Measurements from ENCODE around the gene HS2ST1. TPM values are rescaled to one million over a fixed set of nuclear protein-coding genes. Genes with fewer than 3 reads are reported as not detected.

Gene HS2ST1
- total and polyA plus RNA-seq, 2 experiments from 2014 or later: 6.7 to 17.1 TPM

GRCh38 chr1:86951430-86951829 is 37.0 kb downstream of the HS2ST1 start:
- Mint-ChIP-seq H3K9me3 (no peaks in the 10 kb centered on the region), H3K27me3 (ENCODE audit: insufficient read depth, low read depth, poor library complexity) (no peaks in the 10 kb centered on the region), H3K4me3 (no peak overlapping the region), H3K4me1 (peaks cover 22% of the 10 kb centered on the region), H3K36me3 (ENCODE audit: low read depth) (0 out of 3 replicates have a peak, but pooled peaks cover 2% of the 10 kb centered on the region), H3K27ac (peak overlapping the region; percentile 71)
- Histone ChIP-seq H3K4me3 (no peak overlapping the region), H3K27ac (ENCODE audit: low read depth) (no peak overlapping the region), H4K20me1 (replicated peaks; ENCODE audit: insufficient read depth) (peaks cover 9% of the 10 kb centered on the region), H3K9me2 (ENCODE audit: insufficient read depth) (no peaks in the 10 kb centered on the region), H3F3A (replicated peaks; ENCODE audit: low read depth) (no peaks in the 10 kb centered on the region), H3K36me3 (ENCODE audit: insufficient read depth) (no peaks in the 10 kb centered on the region), H3K4me1 (ENCODE audit: insufficient read depth) (peaks cover 15% of the 10 kb centered on the region), H3K79me2 (replicated peaks; ENCODE audit: insufficient read depth) (peaks cover 100% of the 10 kb centered on the region), H3K27me3 (ENCODE audit: insufficient read depth) (no peaks in the 10 kb centered on the region), H2AFZ (no peak overlapping the region), H3K4me2 (peak overlapping the region; percentile 39)
- DNase-seq (ENCODE audit: low spot score) (no peak), ATAC-seq (no peak)
- no peak for TF ChIP-seq STAT1 (IDR thresholded peaks at IDR 0.05; ENCODE audit: unreplicated experiment)
- TF ChIP-seq, protein P1, sequence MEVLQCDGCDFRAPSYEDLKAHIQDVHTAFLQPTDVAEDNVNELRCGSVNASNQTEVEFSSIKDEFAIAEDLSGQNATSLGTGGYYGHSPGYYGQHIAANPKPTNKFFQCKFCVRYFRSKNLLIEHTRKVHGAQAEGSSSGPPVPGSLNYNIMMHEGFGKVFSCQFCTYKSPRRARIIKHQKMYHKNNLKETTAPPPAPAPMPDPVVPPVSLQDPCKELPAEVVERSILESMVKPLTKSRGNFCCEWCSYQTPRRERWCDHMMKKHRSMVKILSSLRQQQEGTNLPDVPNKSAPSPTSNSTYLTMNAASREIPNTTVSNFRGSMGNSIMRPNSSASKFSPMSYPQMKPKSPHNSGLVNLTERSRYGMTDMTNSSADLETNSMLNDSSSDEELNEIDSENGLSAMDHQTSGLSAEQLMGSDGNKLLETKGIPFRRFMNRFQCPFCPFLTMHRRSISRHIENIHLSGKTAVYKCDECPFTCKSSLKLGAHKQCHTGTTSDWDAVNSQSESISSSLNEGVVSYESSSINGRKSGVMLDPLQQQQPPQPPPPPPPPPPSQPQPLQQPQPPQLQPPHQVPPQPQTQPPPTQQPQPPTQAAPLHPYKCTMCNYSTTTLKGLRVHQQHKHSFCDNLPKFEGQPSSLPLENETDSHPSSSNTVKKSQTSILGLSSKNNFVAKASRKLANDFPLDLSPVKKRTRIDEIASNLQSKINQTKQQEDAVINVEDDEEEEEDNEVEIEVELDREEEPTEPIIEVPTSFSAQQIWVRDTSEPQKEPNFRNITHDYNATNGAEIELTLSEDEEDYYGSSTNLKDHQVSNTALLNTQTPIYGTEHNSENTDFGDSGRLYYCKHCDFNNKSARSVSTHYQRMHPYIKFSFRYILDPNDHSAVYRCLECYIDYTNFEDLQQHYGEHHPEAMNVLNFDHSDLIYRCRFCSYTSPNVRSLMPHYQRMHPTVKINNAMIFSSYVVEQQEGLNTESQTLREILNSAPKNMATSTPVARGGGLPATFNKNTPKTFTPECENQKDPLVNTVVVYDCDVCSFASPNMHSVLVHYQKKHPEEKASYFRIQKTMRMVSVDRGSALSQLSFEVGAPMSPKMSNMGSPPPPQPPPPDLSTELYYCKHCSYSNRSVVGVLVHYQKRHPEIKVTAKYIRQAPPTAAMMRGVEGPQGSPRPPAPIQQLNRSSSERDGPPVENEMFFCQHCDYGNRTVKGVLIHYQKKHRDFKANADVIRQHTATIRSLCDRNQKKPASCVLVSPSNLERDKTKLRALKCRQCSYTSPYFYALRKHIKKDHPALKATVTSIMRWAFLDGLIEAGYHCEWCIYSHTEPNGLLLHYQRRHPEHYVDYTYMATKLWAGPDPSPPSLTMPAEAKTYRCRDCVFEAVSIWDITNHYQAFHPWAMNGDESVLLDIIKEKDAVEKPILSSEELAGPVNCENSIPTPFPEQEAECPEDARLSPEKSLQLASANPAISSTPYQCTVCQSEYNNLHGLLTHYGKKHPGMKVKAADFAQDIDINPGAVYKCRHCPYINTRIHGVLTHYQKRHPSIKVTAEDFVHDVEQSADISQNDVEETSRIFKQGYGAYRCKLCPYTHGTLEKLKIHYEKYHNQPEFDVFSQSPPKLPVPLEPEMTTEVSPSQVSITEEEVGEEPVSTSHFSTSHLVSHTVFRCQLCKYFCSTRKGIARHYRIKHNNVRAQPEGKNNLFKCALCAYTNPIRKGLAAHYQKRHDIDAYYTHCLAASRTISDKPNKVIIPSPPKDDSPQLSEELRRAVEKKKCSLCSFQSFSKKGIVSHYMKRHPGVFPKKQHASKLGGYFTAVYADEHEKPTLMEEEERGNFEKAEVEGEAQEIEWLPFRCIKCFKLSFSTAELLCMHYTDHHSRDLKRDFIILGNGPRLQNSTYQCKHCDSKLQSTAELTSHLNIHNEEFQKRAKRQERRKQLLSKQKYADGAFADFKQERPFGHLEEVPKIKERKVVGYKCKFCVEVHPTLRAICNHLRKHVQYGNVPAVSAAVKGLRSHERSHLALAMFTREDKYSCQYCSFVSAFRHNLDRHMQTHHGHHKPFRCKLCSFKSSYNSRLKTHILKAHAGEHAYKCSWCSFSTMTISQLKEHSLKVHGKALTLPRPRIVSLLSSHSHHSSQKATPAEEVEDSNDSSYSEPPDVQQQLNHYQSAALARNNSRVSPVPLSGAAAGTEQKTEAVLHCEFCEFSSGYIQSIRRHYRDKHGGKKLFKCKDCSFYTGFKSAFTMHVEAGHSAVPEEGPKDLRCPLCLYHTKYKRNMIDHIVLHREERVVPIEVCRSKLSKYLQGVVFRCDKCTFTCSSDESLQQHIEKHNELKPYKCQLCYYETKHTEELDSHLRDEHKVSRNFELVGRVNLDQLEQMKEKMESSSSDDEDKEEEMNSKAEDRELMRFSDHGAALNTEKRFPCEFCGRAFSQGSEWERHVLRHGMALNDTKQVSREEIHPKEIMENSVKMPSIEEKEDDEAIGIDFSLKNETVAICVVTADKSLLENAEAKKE (CRISPR knock-in tag; IDR thresholded peaks at IDR 0.05): no peak

DNA sequence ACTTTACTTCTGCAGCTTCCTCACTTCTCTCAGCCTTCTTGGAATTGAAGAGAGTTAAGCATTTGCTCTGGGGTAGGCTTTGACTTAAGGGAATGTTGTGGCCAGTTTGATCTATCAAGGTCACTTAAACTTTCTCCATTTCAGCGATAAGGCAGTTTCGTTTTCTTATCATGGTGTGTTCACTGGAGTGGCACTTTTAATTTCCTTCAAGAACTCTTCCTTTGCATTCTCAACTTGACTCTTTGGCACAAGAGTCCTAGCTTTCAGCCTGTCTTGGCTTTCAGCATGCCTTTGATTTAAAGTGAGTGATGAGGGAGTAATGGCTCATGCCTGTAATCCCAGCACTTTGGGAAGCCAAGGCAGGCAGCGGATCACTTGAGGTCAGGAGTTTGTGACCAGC is 38.7 kb downstream of the HS2ST1 start:
- Histone ChIP-seq H3K36me3 (ENCODE audit: insufficient read depth) (no peaks in the 10 kb centered on the region), H3K4me3 (no peak overlapping the region), H4K20me1 (replicated peaks; ENCODE audit: insufficient read depth) (no peaks in the 10 kb centered on the region; the same call in 1 of the 2 replicates), H3K27ac (ENCODE audit: low read depth) (no peak overlapping the region), H3K4me1 (ENCODE audit: insufficient read depth) (peaks cover 12% of the 10 kb centered on the region), H3K4me2 (no peak overlapping the region), H2AFZ (no peak overlapping the region), H3F3A (replicated peaks; ENCODE audit: low read depth) (no peaks in the 10 kb centered on the region), H3K9me2 (ENCODE audit: insufficient read depth) (no peaks in the 10 kb centered on the region), H3K79me2 (replicated peaks; ENCODE audit: insufficient read depth) (peaks cover 98% of the 10 kb centered on the region), H3K27me3 (ENCODE audit: insufficient read depth) (no peaks in the 10 kb centered on the region)
- H3K27me3 Mint-ChIP-seq (ENCODE audit: insufficient read depth, low read depth, poor library complexity): peaks cover 5% of the 10 kb centered on the region
- H3K4me3 Mint-ChIP-seq: no peak overlapping the region
- H3K27ac Mint-ChIP-seq: no peak overlapping the region
- DNase-seq (ENCODE audit: low spot score) (no peak), ATAC-seq (no peak)
- H3K9me3 Mint-ChIP-seq: no peaks in the 10 kb centered on the region
- peaks cover 28% of the 10 kb centered on the region for H3K4me1 Mint-ChIP-seq
- peaks cover 5% of the 10 kb centered on the region; the same call in 2 of the 3 replicates for H3K36me3 Mint-ChIP-seq (ENCODE audit: low read depth)
- TF ChIP-seq POLR2AphosphoS5 (IDR thresholded peaks at IDR 0.05; ENCODE audit: low read depth) (no peak), CREB1 (CRISPR knock-in tag; IDR thresholded peaks at IDR 0.05; ENCODE audit: low read depth) (no peak), CTCF (conservative IDR thresholded peaks at IDR 0.05; ENCODE audit: low read depth in 2 of 2) (no peak), ZNF114 (CRISPR knock-in tag; IDR thresholded peaks at IDR 0.05) (no peak), EZH2 (IDR thresholded peaks at IDR 0.05; ENCODE audit: low read depth, unreplicated experiment) (no peak), ZNF331 (CRISPR knock-in tag; IDR thresholded peaks at IDR 0.05; ENCODE audit: low read depth) (no peak)
- TF ChIP-seq, protein P2, sequence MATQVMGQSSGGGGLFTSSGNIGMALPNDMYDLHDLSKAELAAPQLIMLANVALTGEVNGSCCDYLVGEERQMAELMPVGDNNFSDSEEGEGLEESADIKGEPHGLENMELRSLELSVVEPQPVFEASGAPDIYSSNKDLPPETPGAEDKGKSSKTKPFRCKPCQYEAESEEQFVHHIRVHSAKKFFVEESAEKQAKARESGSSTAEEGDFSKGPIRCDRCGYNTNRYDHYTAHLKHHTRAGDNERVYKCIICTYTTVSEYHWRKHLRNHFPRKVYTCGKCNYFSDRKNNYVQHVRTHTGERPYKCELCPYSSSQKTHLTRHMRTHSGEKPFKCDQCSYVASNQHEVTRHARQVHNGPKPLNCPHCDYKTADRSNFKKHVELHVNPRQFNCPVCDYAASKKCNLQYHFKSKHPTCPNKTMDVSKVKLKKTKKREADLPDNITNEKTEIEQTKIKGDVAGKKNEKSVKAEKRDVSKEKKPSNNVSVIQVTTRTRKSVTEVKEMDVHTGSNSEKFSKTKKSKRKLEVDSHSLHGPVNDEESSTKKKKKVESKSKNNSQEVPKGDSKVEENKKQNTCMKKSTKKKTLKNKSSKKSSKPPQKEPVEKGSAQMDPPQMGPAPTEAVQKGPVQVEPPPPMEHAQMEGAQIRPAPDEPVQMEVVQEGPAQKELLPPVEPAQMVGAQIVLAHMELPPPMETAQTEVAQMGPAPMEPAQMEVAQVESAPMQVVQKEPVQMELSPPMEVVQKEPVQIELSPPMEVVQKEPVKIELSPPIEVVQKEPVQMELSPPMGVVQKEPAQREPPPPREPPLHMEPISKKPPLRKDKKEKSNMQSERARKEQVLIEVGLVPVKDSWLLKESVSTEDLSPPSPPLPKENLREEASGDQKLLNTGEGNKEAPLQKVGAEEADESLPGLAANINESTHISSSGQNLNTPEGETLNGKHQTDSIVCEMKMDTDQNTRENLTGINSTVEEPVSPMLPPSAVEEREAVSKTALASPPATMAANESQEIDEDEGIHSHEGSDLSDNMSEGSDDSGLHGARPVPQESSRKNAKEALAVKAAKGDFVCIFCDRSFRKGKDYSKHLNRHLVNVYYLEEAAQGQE (IDR thresholded peaks at IDR 0.05; ENCODE audit: unreplicated experiment): no peak
